GM12892 (cell line): ENCODE results near the gene KDM7A.

Experiments used
- DNase-seq: peaks from one replicate; pipeline ENCODE4 v3.0.0; 2011; ENCODE audit not compliant: insufficient read length
- FAIRE-seq: peaks from 2 replicates; lab custom pipeline; 2011; peaks lifted over from hg19 to GRCh38; lab: Jason Lieb, UNC
- POLR2A ChIP-seq: IDR thresholded peaks from 2 replicates; pipeline ENCODE4 v1.6.1; 2011; ENCODE audit warnings: low read depth, low read length, control low read depth
- POLR2AphosphoS5 ChIP-seq: IDR thresholded peaks from 2 replicates; pipeline ENCODE4 v1.6.1; 2011; ENCODE audit warnings: low read depth, low read length, control low read depth
- TAF1 ChIP-seq: IDR thresholded peaks from 2 replicates; pipeline ENCODE4 v1.6.1; 2011; ENCODE audit warnings: low read depth, mild to moderate bottlenecking, control low read depth, low read length, borderline replicate concordance

KDM7A gene

GRCh38 chr7:140045697-140046096 lies 131.1 kb downstream of the KDM7A start:
- DNase-seq (no peak), FAIRE-seq (no peak)
- TF ChIP-seq POLR2AphosphoS5 (no peak), POLR2A (no peak), TAF1 (no peak)

- TF ChIP-seq POLR2A (no peak), TAF1 (no peak), POLR2AphosphoS5 (no peak)
- no peak for FAIRE-seq
- no peak for DNase-seq
Measured at GRCh38 chr7:140044251-140044650, 132.5 kb downstream of the KDM7A start.

- DNase-seq: no peak
- no peak for FAIRE-seq
- TF ChIP-seq POLR2AphosphoS5: no peak
- TF ChIP-seq TAF1: no peak
- no peak for TF ChIP-seq POLR2A
Measured at GRCh38 chr7:140042386-140042670, 134.5 kb downstream of the KDM7A start.

GRCh38 chr7:140041659-140042385 lies 135.0 kb downstream of the KDM7A start:
- DNase-seq: no peak
- FAIRE-seq: no peak
- no peak for TF ChIP-seq POLR2AphosphoS5
- TF ChIP-seq TAF1: no peak
- TF ChIP-seq POLR2A: no peak

GRCh38 chr7:140039896-140040295 lies 136.9 kb downstream of the KDM7A start:
- TF ChIP-seq POLR2A (no peak), TAF1 (no peak), POLR2AphosphoS5 (no peak)
- DNase-seq (no peak), FAIRE-seq (no peak)

- TF ChIP-seq TAF1: no peak
- no peak for TF ChIP-seq POLR2A
- no peak for TF ChIP-seq POLR2AphosphoS5
- DNase-seq (no peak), FAIRE-seq (no peak)
Measured at GRCh38 chr7:140039066-140039465, 137.7 kb downstream of the KDM7A start.

- no peak for TF ChIP-seq POLR2A
- no peak for TF ChIP-seq TAF1
- no peak for TF ChIP-seq POLR2AphosphoS5
- FAIRE-seq (peak; percentile 38), DNase-seq (no peak)
Measured at GRCh38 chr7:140036224-140036962, 140.4 kb downstream of the KDM7A start.

GRCh38 chr7:140035400-140036223 lies 141.2 kb downstream of the KDM7A start:
- DNase-seq: no peak
- no peak for TF ChIP-seq POLR2AphosphoS5
- no peak for TF ChIP-seq POLR2A
- TF ChIP-seq TAF1: no peak
- no peak for FAIRE-seq
